GM18498 (cell line): ENCODE results near the gene CFB.
"Not testable (repeated sequence)": the region's sequence is repeated elsewhere in the genome, so short reads cannot be mapped to it uniquely, and the experiment has no call there.

Experiments
- ATAC-seq: cut with Tn5 transposase; IDR thresholded peaks from one replicate; pipeline ENCODE4 v1.9.1; 2021; ENCODE audit warnings: mild to moderate bottlenecking, moderate library complexity; ENCODE audit not compliant: unreplicated experiment

The CFB gene

GRCh38 chr6:31970604-31971271 lies 24.8 kb downstream of the CFB start:
- ATAC-seq, result no peak

GRCh38 chr6:31971279-31971992 lies 25.5 kb downstream of the CFB start:
- ATAC-seq, result no peak

GRCh38 chr6:31971993-31972708 lies 26.3 kb downstream of the CFB start, which contains the start of gene DXO:
Gene DXO (minus strand): TSS chr6:31972138. CDS start chr6:31971675, 463 bp downstream.
- ATAC-seq, result peak; percentile 90

GRCh38 chr6:31972709-31973350 lies 26.9 kb downstream of the CFB start:
- no peak for ATAC-seq

GRCh38 chr6:31976065-31976464 lies 30.2 kb downstream of the CFB start:
- ATAC-seq, result not testable (repeated sequence)

- no peak for ATAC-seq
Measured at GRCh38 chr6:31977816-31978431, 32.0 kb downstream of the CFB start.

- no peak for ATAC-seq
Measured at GRCh38 chr6:31978831-31979230, 32.9 kb downstream of the CFB start.

GRCh38 chr6:31979238-31979898 lies 33.5 kb downstream of the CFB start:
- ATAC-seq, result no peak

- ATAC-seq, result not testable (repeated sequence)
Measured at GRCh38 chr6:31980195-31980876, 34.4 kb downstream of the CFB start.

GRCh38 chr6:31980998-31981397 lies 35.1 kb downstream of the CFB start:
- not testable (repeated sequence) for ATAC-seq

- not testable (repeated sequence) for ATAC-seq
Measured at GRCh38 chr6:31981744-31982143, 35.8 kb downstream of the CFB start, which contains the start of gene C4A. Gene C4A (plus strand): TSS chr6:31982057. CDS start chr6:31982108, 51 bp downstream.

- ATAC-seq, result not testable (repeated sequence)
Measured at GRCh38 chr6:31989363-31989762, 43.5 kb downstream of the CFB start.

- ATAC-seq, result not testable (repeated sequence)
Measured at GRCh38 chr6:31994421-31994820, 48.5 kb downstream of the CFB start.

GRCh38 chr6:31996385-31996784 lies 50.5 kb downstream of the CFB start:
- not testable (repeated sequence) for ATAC-seq
